Thyroid gland (tissue), 4 donors: Measurements from ENCODE around the gene ANK3. TPM values are rescaled to one million over a fixed set of nuclear protein-coding genes. Genes with fewer than 3 reads are reported as not detected.

Source experiments
- DNase-seq, 2 donors: peaks; one replicate each; pipeline ENCODE4 v3.0.0-alpha.2; 2019
- H3K27ac ChIP-seq, 3 donors: fragments of 200-600 bp; sonication (generic); 1 replicate in 2 of 3; 2 replicates in 1 of 3; pipeline ENCODE4 v1.5.1; 2016 to 2019; ENCODE audit warnings: mild to moderate bottlenecking in 1 of 3, moderate library complexity in 1 of 3
- H3K27me3 ChIP-seq: fragments of 200-600 bp; sonication (generic); one replicate; pipeline ENCODE4 v1.5.1; 2019
- H3K36me3 ChIP-seq, 2 donors: fragments of 200-600 bp; sonication (generic); one replicate each; pipeline ENCODE4 v1.5.1; 2016 to 2019
- H3K4me1 ChIP-seq, 2 donors: fragments of 200-600 bp; sonication (generic); one replicate each; pipeline ENCODE4 v1.5.1; 2017 to 2019
- H3K4me3 ChIP-seq, 3 donors: fragments of 200-600 bp; sonication (generic); replicated peaks in 1 of 3; 1 replicate in 2 of 3; 2 replicates in 1 of 3; pipeline ENCODE4 v1.5.1; 2016; ENCODE audit warnings: mild to moderate bottlenecking in 1 of 3
- H3K9me3 ChIP-seq: fragments of 200-600 bp; sonication (generic); one replicate; pipeline ENCODE4 v1.5.1; 2017
- POLR2A ChIP-seq, 2 donors: fragments of 450-650 bp; IDR thresholded peaks; one replicate each; pipeline ENCODE4 v1.6.1; 2017; ENCODE audit warnings: antibody characterized with exemption in 2 of 2, mild to moderate bottlenecking in 2 of 2, moderate library complexity in 1 of 2
- WGBS, 2 donors: methylation state at CpG; one replicate each; pipeline ENCODE4 v1.1.5; 2017; 5-methylcytosine and 5-hydroxymethylcytosine counted together
- intact Hi-C: fragments of 100-400 bp; cut with DNase I; formaldehyde crosslinking; loops from one replicate; pipeline ENCODE4 v1.15.1; 2023
- total RNA-seq, 4 donors: library from RNA; depleted of rRNA; stranded (reverse); fragments of >200 nt; gene quantifications; one replicate each; pipeline ENCODE4 v1.2.3, GENCODE V29; 2016
- TF ChIP-seq, protein P1 (sequence below), 6 experiments: fragments of 200-600 bp in 3 of 6; fragments of 450-650 bp in 3 of 6; sonication (generic) in 3 of 6; IDR thresholded peaks; one replicate each; pipeline ENCODE4 v1.5.1; 2016 to 2019; ENCODE audit warnings: antibody characterized with exemption in 6 of 6, mild to moderate bottlenecking in 2 of 6, inconsistent platforms in 1 of 6, moderate library complexity in 1 of 6

Gene ANK3
- total RNA-seq, 4 donors from 2014 or later = 56.6 to 118 (median 115) TPM

DNA sequence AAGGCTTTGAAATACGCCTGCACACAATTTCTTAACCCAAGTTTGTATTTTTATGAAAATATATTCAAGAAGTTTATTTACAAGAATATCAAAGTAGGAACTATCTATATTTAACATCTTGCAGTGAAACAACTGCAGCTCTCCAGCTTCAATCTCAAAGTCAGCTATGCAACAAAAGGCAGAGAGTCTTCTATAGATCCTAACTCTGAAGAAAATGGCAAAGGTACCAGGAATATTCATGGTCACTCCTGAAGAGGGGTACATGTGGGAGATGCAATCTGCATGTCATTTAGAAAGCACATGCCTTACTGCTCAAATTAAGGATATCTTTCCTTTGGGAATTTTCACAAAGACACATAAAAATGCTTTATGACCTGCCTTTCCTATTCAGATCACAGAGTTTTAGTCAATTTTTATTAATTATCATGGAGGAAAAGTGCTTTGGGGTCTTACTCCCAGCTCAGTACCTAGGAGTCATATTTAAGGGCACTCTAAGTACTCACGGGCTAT lies 1.5 kb downstream of the ANK3 start:
- 93 to 94% methylated on average over 2 of the region's 2 CpGs for WGBS, 2 donors
- Histone ChIP-seq H3K27me3 (no peaks in the 10 kb centered on the region), H3K4me1 (peaks cover 14 to 39% of the 10 kb centered on the region in 2 donors), H3K27ac (peak overlapping the region in 2 of 3 donors; percentile 45 to 69), H3K9me3 (no peaks in the 10 kb centered on the region), H3K36me3 (no peaks in the 10 kb centered on the region), H3K4me3 (no peak overlapping the region)
- TF ChIP-seq, protein P1, sequence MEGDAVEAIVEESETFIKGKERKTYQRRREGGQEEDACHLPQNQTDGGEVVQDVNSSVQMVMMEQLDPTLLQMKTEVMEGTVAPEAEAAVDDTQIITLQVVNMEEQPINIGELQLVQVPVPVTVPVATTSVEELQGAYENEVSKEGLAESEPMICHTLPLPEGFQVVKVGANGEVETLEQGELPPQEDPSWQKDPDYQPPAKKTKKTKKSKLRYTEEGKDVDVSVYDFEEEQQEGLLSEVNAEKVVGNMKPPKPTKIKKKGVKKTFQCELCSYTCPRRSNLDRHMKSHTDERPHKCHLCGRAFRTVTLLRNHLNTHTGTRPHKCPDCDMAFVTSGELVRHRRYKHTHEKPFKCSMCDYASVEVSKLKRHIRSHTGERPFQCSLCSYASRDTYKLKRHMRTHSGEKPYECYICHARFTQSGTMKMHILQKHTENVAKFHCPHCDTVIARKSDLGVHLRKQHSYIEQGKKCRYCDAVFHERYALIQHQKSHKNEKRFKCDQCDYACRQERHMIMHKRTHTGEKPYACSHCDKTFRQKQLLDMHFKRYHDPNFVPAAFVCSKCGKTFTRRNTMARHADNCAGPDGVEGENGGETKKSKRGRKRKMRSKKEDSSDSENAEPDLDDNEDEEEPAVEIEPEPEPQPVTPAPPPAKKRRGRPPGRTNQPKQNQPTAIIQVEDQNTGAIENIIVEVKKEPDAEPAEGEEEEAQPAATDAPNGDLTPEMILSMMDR (IDR thresholded peaks at IDR 0.05) = no peak
- intact Hi-C loops = no loop called here
- no peak for DNase-seq

GRCh38 chr10:60387531-60387930 lies 2.1 kb downstream of the ANK3 start:
- intact Hi-C loops = no loop called here
- WGBS, 2 donors = 61 to 67% methylated on average over 2 of the region's 2 CpGs
- no peak for DNase-seq
- TF ChIP-seq, protein P1 (IDR thresholded peaks at IDR 0.05) = no peak
- TF ChIP-seq POLR2A (IDR thresholded peaks at IDR 0.05) = no peak
- no peaks in the 10 kb centered on the region for H3K36me3 ChIP-seq
- H3K4me1 ChIP-seq = peaks cover 14 to 39% of the 10 kb centered on the region in 2 donors
- H3K4me3 ChIP-seq = no peak overlapping the region
- H3K27me3 ChIP-seq = no peaks in the 10 kb centered on the region
- H3K9me3 ChIP-seq = no peaks in the 10 kb centered on the region
- peak overlapping the region in 1 of 3 donors; percentile 69 for H3K27ac ChIP-seq

GRCh38 chr10:60385399-60385738 lies 4.3 kb downstream of the ANK3 start:
- TF ChIP-seq POLR2A (IDR thresholded peaks at IDR 0.05) = no peak
- TF ChIP-seq, protein P1 (IDR thresholded peaks at IDR 0.05) = no peak
- H3K27ac ChIP-seq = no peak overlapping the region
- intact Hi-C loops = no loop called here
- peaks cover 14 to 39% of the 10 kb centered on the region in 2 donors for H3K4me1 ChIP-seq
- H3K27me3 ChIP-seq = no peaks in the 10 kb centered on the region
- H3K9me3 ChIP-seq = no peaks in the 10 kb centered on the region
- no peaks in the 10 kb centered on the region for H3K36me3 ChIP-seq
- WGBS, 2 donors = 98% methylated on average over 1 of the region's 1 CpG
- no peak for DNase-seq
- H3K4me3 ChIP-seq = no peak overlapping the region

DNA sequence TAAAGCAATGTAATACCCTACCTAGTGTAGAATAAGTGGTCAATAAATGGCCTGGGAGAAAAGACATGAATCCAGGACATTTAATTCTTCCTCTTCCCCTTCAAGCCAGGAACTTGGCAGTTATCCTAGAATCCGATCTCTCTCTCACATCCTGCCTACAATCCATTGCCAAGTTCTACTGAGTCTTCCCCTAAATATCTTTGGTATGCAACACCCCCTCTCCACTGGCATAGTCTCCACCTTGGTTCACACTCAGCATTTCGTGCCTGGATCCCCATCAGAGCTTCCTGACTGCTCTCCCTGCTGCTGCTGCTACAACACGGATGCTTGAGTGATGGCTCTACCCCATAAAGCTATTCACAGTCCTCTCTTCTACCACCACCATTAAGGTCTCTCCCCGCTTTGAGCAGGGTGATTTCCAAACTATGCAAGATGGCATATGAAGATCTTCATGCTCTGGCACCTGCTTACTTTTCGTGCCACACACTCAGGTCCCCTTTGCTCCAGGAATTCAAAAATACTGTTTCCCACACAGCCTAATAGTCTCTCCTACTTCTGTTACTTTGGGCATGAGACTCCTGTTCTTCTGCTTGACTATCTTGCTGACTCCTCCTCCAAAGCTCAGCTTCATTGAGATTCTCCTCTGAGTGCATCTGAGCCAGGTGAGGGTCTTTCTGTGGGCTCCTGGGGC lies 4.8 kb downstream of the ANK3 start:
- WGBS, 2 donors = 41 to 46% methylated on average over 5 of the region's 5 CpGs
- intact Hi-C loops = no loop called here
- no peaks in the 10 kb centered on the region for H3K27me3 ChIP-seq
- H3K27ac ChIP-seq = no peak overlapping the region
- no peaks in the 10 kb centered on the region for H3K36me3 ChIP-seq
- TF ChIP-seq, protein P1 (IDR thresholded peaks at IDR 0.05) = no peak
- no peak for TF ChIP-seq POLR2A (IDR thresholded peaks at IDR 0.05)
- H3K9me3 ChIP-seq = no peaks in the 10 kb centered on the region
- H3K4me3 ChIP-seq = no peak overlapping the region
- H3K4me1 ChIP-seq = peaks cover 14 to 39% of the 10 kb centered on the region in 2 donors
- peak; percentile 39 to 59 for DNase-seq

- Histone ChIP-seq H3K9me3 (no peaks in the 10 kb centered on the region), H3K36me3 (no peaks in the 10 kb centered on the region), H3K4me3 (no peak overlapping the region), H3K27ac (no peak overlapping the region), H3K4me1 (peaks cover 14 to 39% of the 10 kb centered on the region in 2 donors), H3K27me3 (no peaks in the 10 kb centered on the region)
- 81 to 94% methylated on average over 1 of the region's 1 CpG for WGBS, 2 donors
- no peak for DNase-seq
- intact Hi-C loops = no loop called here
- TF ChIP-seq, protein P1 (IDR thresholded peaks at IDR 0.05) = no peak
- no peak for TF ChIP-seq POLR2A (IDR thresholded peaks at IDR 0.05)
Measured at GRCh38 chr10:60384011-60384410, 5.7 kb downstream of the ANK3 start.
